ENCODE data around the gene KSR1.

- TF ChIP-seq EZH2 (IDR thresholded peaks at IDR 0.05; ENCODE audit: insufficient read depth, poor library complexity, severe bottlenecking): no peak
- TF ChIP-seq EZH2phosphoT487 (IDR thresholded peaks at IDR 0.05; ENCODE audit: insufficient read depth, low read depth): no peak
These were observed 22.7 kb upstream of the KSR1 start for GRCh38 chr17:27433521-27433920.

All from GM23248 (cell line).